HPDE6-E6E7 (cell line): ENCODE measurements around the gene CTRL.
"Not testable (repeated sequence)": the region's sequence is repeated elsewhere in the genome, so short reads cannot be mapped to it uniquely, and the experiment has no call there.

ENCODE experiments used
- DNase-seq: peaks from one replicate; pipeline ENCODE4 v3.0.0; 2011; ENCODE audit warnings: missing footprints; ENCODE audit errors: extremely low spot score

Gene CTRL

GRCh38 chr16:67931712-67932461, at the start of gene CTRL:
Gene CTRL, minus strand, starts transcription at chr16:67931862. Its CDS starts 10 bp downstream, at chr16:67931852.
- no peak for DNase-seq

GRCh38 chr16:67979955-67980678, 48.5 kb upstream of the CTRL start, which contains the start of gene DPEP3:
Gene DPEP3, minus strand, starts transcription at chr16:67980499. Its CDS starts 119 bp downstream, at chr16:67980380.
- no peak for DNase-seq

- DNase-seq, result no peak
Observed at GRCh38 chr16:67977469-67978227, 46.0 kb upstream of the CTRL start.

GRCh38 chr16:67977005-67977404, 45.3 kb upstream of the CTRL start:
- no peak for DNase-seq

- no peak for DNase-seq
Observed at GRCh38 chr16:67976205-67976604, 44.5 kb upstream of the CTRL start.

GRCh38 chr16:67975321-67976105, 43.9 kb upstream of the CTRL start:
- DNase-seq, result no peak

GRCh38 chr16:67972285-67972684, 40.6 kb upstream of the CTRL start:
- not testable (repeated sequence) for DNase-seq

GRCh38 chr16:67971111-67971510, 39.4 kb upstream of the CTRL start:
- DNase-seq, result no peak

GRCh38 chr16:67969254-67970039, 37.8 kb upstream of the CTRL start:
- no peak for DNase-seq

GRCh38 chr16:67968400-67969253, 37.0 kb upstream of the CTRL start, which contains the start of gene SLC12A4:
Gene SLC12A4, minus strand, starts transcription at chr16:67968637. Its CDS starts 84 bp downstream, at chr16:67968553.
- DNase-seq, result peak; percentile 72

GRCh38 chr16:67967958-67968399, 36.3 kb upstream of the CTRL start:
- no peak for DNase-seq

GRCh38 chr16:67967183-67967957, 35.7 kb upstream of the CTRL start:
- no peak for DNase-seq

GRCh38 chr16:67966549-67967182, 35.0 kb upstream of the CTRL start:
- DNase-seq, result no peak

GRCh38 chr16:67965668-67966548, 34.2 kb upstream of the CTRL start:
- no peak for DNase-seq

GRCh38 chr16:67964477-67965131, 32.9 kb upstream of the CTRL start:
- DNase-seq, result no peak

- DNase-seq, result no peak
Observed at GRCh38 chr16:67963662-67964321, 32.1 kb upstream of the CTRL start.
